HepG2 (cell line): ENCODE results near the gene PISD.

Experiments used
- CEBPB ChIP-seq: IDR thresholded peaks from 2 replicates; pipeline ENCODE4 v1.6.1; 2011; ENCODE audit warnings: low read depth, low read length, improper control_type of control experiment, borderline replicate concordance
- CTCF ChIP-seq: sonication (generic); formaldehyde crosslinking; IDR thresholded peaks from 2 replicates; pipeline ENCODE4 v1.5.0; 2020; ENCODE audit warnings: mild to moderate bottlenecking, missing genetic modification reagents, moderate library complexity
- EZH2 ChIP-seq: conservative IDR thresholded peaks from 2 replicates; pipeline ENCODE4 v1.6.1; 2012; ENCODE audit warnings: mild to moderate bottlenecking, low read depth, low read length, moderate library complexity
- GATAD2A ChIP-seq: IDR thresholded peaks from 2 replicates; pipeline ENCODE4 v1.6.1; 2016
- GPBP1L1 ChIP-seq: sonication (generic); formaldehyde crosslinking; IDR thresholded peaks from 2 replicates; pipeline ENCODE4 v1.5.0; 2020; ENCODE audit warnings: mild to moderate bottlenecking, missing genetic modification reagents
- MTA3 ChIP-seq: sonication (generic); formaldehyde crosslinking; IDR thresholded peaks from 2 replicates; pipeline ENCODE4 v1.4.0; 2020; ENCODE audit warnings: missing genetic modification reagents
- NFIB ChIP-seq: sonication (generic); formaldehyde crosslinking; IDR thresholded peaks from 2 replicates; pipeline ENCODE4 v1.9.0; 2021; ENCODE audit warnings: missing genetic modification reagents, mild to moderate bottlenecking, borderline replicate concordance
- PHF8 ChIP-seq: sonication (generic); formaldehyde crosslinking; IDR thresholded peaks from 2 replicates; pipeline ENCODE4 v1.5.0; 2020; ENCODE audit warnings: missing genetic modification reagents
- POLR2AphosphoS5 ChIP-seq: IDR thresholded peaks from 2 replicates; pipeline ENCODE4 v1.6.1; 2012; ENCODE audit warnings: low read depth, low read length
- SP4 ChIP-seq: sonication (generic); formaldehyde crosslinking; IDR thresholded peaks from 2 replicates; pipeline ENCODE4 v1.8.1; 2023; ENCODE audit warnings: mild to moderate bottlenecking, missing genetic modification reagents
- TAF1 ChIP-seq: sonication (generic); formaldehyde crosslinking; IDR thresholded peaks from 2 replicates; pipeline ENCODE4 v1.4.0; 2020; ENCODE audit warnings: missing genetic modification reagents
- ZNF121 ChIP-seq: sonication (generic); formaldehyde crosslinking; IDR thresholded peaks from 2 replicates; pipeline ENCODE4 v1.5.0; 2020; ENCODE audit warnings: mild to moderate bottlenecking, missing genetic modification reagents
- ZNF207 ChIP-seq: fragments of 450-650 bp; IDR thresholded peaks from 2 replicates; pipeline ENCODE4 v1.6.1; 2016; ENCODE audit warnings: antibody characterized with exemption, borderline replicate concordance
- TF ChIP-seq, protein P1 (sequence below): sonication (generic); formaldehyde crosslinking; IDR thresholded peaks from 2 replicates; pipeline ENCODE4 v1.5.1; 2020; ENCODE audit warnings: missing genetic modification reagents, mild to moderate bottlenecking, borderline replicate concordance

DNA sequence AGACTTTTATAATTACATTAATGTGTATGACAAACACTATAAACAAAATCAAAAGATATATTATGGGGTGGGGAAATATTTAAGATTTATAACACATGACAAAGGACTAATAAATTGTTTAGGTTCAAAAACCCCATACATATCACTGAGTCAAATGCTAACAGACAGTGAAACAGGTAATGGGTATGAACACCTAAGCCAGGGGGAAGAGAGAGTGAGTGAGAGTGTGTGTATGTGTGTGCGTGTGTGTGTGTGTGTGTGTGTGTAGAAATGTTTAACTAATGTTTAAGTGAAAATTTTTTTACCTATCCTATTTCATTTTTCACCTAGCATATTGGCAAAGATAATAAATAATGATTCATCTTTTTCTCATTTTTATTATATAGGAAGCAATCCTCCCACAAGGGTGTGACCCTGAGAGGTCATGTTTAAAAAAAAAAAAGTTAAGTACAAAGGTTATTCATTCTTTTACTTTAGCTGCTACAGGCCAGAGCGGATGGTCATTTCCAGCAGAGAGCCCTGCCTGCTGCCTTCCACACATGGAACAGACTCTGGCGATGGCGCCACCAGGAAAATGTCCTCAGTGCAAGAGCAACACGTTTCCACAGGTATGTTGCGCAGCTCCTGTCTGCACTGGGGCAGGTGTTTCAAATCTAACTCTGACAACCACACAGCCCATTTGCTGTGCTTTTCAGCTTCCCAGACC, 72.9 kb downstream of the PISD start:
- TF ChIP-seq GPBP1L1 (CRISPR knock-in tag) (no peak), MTA3 (CRISPR knock-in tag) (no peak), ZNF207 (no peak), CEBPB (0 out of 2 replicates have a peak, but pooled peaks have one; percentile 1), PHF8 (0 out of 2 replicates have a peak, but pooled peaks have one; percentile 46), GATAD2A (CRISPR knock-in tag) (peak; percentile 81), CTCF (peak; percentile 25; the same call in 1 of the 2 replicates), EZH2 (no peak), NFIB (no peak), TAF1 (CRISPR knock-in tag) (peak; percentile 66), POLR2AphosphoS5 (peak; percentile 78), ZNF121 (CRISPR knock-in tag) (no peak), SP4 (CRISPR knock-in tag) (no peak)
- TF ChIP-seq, protein P1, sequence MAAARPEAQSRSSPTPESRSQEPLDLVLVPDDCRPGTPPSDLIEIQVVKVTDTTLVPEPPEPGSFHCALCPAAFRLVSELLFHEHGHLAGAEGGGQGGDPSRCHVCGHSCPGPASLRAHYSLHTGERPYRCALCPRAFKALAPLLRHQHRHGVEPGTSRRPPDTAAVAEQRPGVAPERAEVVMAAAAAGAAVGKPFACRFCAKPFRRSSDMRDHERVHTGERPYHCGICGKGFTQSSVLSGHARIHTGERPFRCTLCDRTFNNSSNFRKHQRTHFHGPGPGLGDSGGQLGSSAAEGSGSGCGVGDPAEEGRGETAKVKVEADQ = no peak
